Stimulated activated CD8-positive, alpha-beta memory T cell treated with anti-CD3 and anti-CD28 coated beads, Interleukin-4, amount 100 ng/mL, for 4 hours (primary cell): ENCODE results near the gene DHCR24.

Experiments
- DNase-seq, 2 donors: peaks; one replicate each; pipeline ENCODE4 v3.0.0-alpha.2; 2020; ENCODE audit warnings: low read depth in 2 of 2, low spot score in 1 of 2

Gene DHCR24

DNA sequence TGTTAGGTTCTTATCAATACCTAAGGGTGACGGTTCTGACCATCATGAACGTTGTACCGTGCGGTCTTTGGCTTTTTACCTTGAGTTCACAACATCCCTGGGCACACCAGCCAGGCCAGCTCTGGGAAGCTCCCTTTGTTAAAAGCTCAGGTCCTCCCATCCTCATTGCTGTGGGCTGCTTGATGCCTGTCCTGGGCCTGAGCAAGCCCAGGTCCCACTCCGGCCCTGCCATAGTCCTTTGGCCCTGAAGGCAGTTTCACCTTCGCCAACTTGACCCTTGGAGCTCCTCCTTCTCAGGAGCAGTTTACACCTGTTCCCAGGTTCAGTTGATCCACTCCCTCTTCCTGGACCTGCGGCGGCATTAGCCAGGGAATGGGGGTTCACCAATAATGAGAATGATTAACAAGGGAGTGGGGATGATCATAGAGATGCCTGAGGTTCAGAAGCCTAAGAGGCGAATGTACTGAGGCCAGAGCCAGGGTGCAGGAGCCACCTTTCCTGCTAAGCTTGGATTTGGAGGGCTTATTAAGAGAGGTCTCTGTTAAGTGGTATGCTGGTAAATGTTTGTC lies 40.2 kb downstream of the DHCR24 start:
- no peak for DNase-seq

DNA sequence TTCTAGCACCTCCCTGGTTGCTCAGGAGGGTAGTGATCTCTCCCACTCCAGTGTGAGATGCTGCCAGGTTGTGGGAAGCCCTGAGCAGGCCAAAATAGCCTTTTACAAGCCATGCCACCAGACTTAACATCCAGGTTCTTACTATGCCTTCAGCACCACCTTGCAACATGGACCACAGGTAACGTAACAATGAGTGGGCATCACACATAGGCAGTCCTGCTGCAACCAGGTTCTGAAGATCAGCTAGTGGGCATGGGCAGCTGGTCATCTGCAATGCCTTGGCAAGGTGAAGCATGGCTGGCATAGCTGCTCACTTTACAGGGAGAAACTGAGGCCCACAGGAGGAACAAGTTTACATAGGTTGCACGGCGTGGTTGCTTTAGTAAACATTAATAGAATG lies 40.7 kb downstream of the DHCR24 start:
- DNase-seq = no peak

DNA sequence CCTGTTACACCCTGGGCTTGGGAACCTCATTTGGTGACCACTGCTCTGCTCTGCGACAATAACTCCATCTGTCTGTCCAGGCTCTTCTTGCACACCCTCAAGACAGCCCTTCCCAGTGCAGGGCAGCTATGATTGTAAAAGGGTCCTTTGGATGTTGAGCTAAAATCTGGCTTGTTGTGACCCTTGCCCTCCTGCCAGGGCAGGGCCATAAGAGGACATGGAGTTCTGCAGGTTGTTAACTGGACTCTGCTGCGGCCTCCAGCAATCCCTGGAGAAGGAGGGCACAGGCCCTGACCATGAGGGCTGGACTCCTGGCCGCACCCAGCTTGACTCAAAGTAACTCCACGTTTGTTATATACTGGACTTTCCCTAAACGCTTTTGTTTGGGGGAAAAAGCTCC lies 41.2 kb downstream of the DHCR24 start:
- DNase-seq = no peak

DNA sequence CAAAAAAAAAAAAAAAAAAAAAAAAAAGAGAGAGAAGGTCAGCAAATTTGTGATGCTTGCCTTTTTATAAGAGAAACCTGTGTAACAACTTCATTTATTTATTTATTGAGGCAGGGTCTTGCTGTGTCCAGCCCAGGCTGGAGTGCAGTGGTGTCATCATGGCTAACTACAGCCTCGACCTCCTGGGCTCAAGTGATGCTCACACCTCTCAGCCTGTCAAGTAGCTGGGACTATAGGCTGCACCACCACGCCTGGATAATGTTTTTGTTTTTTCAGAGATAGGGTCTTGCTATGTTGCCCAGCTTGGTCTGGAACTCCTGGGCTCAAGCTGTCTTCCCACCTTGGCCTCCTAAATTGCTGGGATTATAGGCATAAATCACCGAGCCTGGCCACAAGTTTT lies 42.4 kb downstream of the DHCR24 start:
- DNase-seq = no peak

DNA sequence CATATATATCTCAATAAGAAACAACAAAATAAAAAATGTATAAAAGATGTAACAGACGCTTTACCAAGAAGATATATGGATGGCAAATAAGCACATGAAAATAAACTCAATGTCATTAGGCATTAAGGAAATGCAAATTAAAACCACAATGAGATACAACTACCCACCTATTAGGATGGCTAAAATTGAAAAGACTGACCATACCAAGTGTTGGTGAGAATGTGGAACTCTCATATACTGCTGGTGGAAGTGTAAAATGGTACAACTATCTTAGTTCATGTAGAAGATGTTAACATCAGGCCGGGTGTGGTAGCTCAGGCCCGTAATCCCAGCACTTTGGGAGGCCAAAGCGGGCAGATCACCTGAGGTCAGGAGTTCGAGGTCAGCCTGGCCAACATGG lies 43.5 kb downstream of the DHCR24 start:
- DNase-seq = no peak

DNA sequence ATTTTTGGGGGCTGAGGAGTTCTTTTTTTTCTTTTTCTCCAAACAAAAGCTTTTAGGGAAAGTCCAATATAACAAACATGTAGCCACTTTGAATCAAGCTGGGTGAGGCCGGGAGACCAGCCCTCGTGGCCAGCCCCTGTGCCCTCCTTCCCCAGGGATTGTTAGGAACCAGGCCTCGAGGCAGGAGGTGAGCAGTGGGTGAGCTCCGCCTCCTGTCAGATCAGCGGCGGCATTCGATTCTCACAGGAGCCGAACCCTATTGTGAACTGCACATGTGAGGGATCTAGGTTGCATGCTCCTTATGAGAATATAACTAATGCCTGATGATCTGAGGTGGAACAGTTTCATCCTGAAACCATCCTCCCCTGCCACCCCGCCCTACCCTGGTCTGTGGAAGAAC lies 44.0 kb downstream of the DHCR24 start:
- DNase-seq = no peak

DNA sequence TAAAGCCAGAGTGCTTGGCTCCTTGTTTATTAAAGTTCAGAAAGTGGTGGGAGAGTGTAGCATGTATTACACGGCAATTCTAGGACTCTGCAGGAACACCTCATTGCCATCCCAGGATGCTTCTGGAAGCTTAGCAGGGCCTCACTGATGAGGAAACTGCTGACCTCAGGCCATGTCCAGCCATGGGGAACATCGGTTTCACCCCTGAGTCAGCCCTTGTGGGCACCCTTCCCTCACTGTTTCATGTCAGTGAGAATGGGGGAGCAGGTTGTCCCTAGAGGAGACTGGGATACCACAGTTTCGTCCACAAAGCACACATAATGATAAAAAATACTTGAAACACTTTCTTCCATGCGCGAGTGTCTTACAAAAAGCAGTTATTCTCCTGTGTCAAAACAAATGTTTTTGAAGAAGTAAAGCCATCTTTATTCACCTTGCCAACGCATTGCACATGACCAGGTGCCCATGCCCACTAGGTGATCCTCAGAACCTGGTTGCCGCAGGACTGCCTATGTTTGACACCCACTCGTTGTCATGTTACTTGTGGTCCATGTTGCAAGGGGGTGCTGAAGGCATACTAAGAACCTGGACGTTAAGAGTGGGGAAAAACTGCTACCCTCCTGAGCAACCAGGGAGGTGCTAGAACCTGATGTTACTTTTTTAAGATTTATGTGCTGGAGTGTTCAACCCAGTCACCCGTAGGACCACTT lies 44.6 kb downstream of the DHCR24 start:
- DNase-seq = no peak

DNA sequence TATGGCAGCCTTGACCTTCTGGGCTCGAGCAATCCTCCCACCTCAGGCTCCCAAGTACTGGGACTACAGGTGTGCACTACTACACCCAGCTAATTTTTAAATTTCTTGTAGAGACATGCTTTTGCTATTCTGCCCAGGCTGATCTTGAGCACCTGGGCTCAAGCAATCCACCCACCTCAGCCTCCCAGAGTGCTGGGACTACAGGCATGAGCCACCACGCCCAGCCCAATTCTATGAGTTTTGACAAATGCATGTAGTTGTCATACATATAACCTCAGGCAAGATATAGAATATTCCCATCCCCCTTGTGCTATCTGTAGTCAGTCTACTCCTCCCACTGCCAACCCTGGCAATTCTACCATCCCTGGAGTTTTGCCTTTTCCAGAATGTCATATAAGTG lies 47.2 kb downstream of the DHCR24 start:
- DNase-seq = no peak

DNA sequence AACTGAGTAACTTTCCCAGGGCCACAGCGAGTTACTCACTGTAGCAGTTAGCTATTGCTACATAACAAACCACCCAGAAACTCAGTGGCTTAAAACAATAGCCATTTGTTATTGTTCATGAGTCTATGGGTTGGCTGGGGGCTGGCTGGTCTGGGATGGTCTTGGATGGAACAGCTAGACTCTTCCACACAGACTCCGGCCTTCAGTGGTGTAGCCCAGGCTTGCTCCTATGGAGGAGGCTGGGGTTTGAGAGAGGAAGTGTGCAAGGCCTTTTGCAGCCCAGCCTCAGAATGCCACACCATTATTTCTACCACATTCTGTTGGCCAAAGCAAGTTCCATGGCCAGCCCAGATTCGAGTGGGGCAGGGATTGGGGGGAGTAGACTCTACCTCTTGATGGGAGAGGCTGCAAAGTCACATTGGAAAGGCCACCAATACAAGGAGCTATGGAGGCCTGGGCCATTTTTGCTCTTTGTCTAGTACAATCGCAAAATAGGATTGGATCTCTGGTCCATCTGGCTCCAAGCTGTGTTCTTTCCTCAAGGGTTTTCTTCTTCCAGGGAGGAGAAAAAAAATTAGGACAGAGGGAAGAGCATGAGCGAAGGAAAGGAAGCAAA lies 48.3 kb downstream of the DHCR24 start:
- no peak for DNase-seq

DNA sequence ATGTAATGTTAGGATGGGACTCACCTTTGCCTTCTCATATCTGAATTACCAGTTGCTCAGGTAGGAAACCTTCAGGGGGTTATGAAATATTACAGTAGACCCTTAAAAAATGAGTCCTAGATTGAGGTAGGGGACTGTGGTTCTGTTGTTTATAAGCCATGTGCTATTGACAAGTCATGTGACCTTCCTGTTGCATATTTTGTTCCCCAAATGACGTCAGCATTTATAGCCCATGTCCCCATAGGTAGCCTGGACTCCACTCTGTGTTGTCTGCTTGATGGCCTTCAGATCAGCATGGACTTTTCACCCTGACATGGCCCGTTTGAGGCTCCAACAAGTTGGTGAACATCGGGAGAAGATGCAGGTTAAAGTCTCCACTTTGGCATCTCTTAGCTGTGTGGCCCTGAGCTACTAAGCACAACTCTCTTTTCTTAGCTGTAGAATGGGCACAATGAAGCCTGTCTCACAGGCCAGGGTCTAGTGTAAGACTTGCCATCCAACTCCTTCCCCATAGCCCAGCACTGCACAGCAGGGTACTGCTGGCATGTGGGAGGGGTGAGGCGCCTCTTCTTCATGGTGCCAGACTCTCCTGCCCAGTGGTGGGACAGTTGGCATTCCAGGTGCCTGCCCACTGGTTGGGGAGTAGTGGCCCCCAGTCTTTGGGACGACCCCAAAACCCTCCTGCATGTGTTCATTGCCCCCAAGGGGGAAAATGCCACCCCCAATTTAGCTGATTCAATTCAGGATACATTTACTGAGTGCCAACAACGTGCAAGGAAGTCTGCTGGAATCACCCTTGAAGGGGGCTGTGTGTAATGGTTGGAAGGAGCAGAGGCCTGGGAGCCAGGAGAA lies 49.8 kb downstream of the DHCR24 start:
- no peak for DNase-seq

DNA sequence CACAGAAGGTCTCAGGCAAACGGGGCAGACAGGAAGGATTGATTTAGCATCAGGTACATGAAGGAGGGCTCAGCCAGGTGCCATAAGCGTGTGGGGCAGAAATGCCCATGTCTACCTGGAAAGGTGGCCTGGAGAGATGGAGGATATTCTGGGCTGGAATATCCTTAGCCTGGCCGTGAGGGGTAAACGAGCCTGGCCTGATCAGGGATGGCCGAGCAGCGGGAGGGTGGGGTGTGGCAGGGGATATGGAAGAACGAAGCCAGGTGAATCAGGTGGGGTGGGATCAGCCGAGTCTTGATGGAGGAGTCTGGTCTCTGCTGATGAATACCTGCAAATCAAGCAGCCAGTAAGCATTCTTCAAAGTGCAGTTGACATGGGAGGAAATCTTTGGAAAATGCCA lies 50.4 kb downstream of the DHCR24 start:
- no peak for DNase-seq

DNA sequence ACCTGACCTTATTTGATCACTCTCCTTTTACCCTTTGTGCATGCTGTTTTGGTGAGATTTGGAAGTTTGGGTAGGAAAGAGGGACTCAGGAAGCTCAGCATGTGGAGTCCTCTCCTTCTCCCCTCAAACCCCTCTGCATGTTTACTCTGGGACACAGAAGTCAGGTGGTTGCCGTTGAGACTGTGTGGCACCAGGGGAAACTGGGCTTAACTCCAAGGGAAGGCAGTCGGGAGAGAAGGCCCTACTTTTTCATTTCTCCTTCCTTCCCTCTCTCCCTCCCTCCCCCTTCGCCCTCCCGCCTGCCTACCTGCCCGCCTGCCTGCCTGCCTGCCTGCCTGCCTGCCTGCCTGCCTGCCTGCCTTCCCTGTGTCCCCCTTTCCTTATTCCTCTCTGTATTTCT lies 51.0 kb downstream of the DHCR24 start:
- DNase-seq = no peak

DNA sequence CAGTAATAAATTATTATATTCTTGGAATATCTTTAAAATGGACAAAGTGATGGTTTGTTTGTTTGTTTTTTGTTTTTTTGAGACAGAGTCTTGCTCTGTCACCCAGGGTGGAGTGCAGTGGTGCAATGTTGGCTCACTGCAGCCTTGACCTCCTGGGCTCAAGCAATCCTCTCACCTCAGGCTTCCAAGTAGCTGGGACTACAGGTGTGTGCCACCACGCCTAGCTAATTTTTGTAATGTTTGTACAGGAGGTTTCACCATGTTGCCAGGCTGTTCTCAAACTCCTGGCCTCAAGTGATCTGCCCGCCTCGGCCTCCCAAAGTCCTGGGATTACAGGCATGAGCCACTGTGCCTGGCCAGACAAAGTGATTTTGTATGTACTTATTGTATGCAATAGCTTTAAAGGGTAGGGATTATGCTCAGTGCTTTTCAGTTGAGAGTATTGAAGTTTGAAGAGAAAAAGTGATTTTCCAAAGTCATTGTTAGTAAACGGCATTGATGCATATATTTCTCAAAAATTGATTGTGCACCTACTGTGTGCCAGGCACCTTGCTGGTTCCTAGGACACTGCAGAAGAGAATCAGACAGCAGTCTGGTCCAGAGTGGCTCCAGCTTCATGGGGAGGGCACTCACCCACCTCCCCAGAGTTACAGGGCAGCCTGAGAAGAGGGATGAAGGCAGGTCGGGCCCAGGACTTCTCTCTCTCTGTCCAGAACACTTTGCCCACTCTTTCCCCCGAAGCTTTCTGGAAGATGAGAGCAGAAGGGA lies 51.7 kb downstream of the DHCR24 start:
- DNase-seq = no peak

DNA sequence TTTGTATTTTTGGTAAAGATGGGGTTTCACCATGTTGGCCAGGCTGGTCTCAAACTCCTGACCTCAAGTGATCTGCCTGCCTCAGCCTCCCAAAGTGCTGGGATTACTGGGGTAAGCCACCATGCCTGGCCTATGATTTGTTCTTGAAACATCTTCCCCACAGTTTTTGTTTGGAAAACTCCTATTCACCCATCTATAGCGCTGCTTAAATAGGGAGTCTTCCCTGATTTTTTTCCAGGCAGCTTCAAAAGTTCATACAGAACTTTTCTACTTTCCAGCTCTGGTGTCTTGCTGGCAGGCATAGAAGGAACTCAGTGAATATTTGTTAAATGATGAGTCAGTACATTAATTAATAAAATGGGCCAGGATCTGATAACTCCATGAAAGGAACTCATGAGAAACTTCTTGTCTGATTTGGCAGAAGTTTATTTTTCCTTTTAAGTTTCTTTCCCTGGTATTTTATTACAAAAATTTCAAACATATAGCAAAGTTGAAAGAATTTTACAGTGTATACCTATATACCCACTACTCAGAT lies 52.9 kb downstream of the DHCR24 start:
- DNase-seq = no peak

DNA sequence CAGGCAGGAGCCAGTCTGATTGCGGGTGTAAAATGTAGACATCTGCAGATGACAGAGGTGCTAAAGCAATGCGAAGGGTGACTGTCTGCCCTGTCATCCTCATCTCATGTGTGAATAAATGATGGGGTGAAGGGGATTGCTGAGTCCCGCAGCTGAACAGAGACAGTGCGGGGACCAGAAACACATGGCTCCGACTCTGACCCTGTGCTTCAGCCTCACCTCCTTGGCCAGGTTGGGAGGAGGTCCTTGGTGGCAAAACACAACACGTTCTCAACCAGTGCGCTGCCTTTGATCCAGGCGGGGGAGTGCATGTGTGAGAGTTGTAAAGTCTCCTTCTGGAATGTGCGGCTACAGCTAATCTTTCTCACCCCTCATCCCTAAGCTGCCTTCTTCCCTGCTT lies 53.9 kb downstream of the DHCR24 start:
- DNase-seq = no peak

DNA sequence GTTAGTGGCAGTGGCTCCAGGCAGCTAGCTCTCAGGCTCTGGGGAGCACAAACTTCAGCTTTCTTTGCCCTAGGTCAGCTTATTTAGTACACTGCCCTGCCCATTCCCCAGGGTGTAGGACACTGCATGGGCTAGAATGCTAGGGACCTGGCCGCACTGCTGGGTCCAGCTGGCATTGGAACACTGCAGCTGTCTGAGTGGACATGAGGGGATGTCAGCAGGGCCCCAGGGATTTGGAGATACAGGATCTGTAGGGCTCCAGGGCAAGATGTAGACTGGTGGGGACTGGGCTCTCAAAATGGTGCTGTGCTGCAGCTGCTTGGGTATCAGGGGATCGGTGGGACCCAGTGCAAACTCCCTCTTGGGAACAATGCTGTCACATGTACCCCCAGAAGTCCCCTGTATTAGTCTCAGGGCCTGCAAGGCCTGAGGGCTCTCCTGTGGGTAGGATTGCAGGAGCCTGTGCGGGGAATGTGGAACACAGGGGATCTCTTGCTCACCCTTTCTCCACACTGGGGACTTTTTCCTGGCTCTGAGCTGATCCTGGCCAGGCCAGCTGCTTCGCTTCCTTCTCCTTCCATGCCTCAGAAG lies 60.7 kb downstream of the DHCR24 start:
- DNase-seq = no peak

DNA sequence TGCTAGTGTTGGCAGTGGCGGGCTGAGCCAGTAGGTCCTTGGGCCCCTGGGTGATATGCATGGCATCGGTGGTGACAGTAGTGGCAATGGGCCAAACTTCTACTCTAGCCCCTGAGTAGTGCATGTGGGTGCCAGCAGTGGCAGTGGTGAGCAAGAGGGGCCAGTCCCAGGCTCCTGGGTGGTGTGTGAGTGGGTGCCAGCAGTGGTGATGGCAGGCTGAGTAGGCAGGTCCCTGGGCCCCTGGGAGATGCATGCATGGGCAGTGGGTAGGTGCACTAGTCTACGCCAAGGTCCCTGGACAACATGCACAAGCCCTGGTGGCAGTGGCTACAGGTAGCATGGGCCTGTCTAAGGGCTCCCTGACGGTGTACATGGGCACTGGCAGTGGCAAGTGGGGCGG lies 61.3 kb downstream of the DHCR24 start:
- no peak for DNase-seq

DNA sequence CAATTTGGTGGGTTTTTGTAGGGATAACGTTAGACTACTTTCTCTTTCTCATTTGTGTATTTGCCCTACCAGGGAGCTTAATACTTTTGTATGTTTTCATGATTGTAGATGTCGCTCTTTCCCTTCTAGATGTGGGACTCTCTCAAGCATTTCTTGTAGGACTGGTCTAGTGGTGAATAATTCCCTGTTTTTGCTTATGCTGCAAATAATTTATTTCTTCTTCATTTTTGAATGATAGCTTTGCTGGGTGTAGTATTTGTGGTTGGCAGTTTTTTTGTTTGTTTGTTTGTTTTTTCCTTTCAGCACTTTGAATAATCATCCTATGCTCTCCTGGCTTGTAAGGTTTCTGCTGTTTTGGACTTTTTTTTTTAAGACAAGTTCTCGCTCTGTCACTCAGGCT lies 63.3 kb downstream of the DHCR24 start:
- no peak for DNase-seq

DNA sequence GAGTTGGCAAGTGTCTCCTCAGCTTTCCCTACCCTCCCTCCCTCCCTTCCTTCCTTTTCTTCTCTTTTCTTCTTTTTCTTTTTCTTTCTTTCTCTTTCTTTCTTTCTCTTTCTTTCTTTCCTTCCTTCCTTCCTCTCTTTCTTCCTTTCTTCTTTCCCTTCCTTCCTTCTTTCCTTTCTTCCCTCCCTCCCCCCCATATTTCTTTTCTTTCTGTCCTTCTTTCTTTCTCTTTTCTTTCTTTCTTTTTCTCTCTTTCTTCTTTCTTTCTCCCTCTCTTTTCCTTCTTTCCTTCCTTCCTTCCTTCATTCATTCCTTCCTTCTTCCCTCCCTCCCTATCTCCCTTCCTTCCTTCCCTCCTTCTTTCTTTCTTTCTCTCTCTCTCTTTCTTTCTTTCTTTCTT lies 67.3 kb downstream of the DHCR24 start:
- no peak for DNase-seq

DNA sequence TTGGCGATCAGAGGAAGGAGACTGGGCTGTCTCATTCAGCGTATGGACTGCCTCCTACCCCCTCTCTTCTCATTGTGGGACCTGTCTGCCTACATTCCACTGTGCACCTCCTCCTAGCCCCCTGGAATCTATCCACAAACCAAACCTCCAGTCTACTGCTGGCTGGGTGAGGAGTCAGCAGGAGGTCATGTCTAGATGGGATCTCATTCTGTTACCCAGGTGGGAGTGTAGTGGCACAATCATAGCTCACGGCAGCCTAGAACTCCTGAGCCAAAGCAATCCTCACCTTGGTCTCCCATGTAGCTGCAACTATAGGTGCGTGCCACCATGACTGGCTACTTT lies 67.8 kb downstream of the DHCR24 start:
- DNase-seq = no peak
